Left ventricle myocardium inferior (tissue), 1 donor: ENCODE measurements around the gene VAX1. TPM values are rescaled to one million over a fixed set of nuclear protein-coding genes. Genes with fewer than 3 reads are reported as not detected.

Source experiments
- DNase-seq: peaks from one replicate; pipeline ENCODE4 v3.0.0-alpha.2; 2020
- H3K27ac ChIP-seq: fragments of 200-600 bp; replicated peaks from 2 replicates; pipeline ENCODE4 v1.8.0; 2021
- H3K27me3 ChIP-seq: fragments of 200-600 bp; 2 replicates; pipeline ENCODE4 v1.8.0; 2021; ENCODE audit warnings: low read depth
- H3K36me3 ChIP-seq: fragments of 200-600 bp; 2 replicates; pipeline ENCODE4 v1.8.0; 2021
- H3K4me1 ChIP-seq: fragments of 200-600 bp; 2 replicates; pipeline ENCODE4 v1.8.0; 2021
- H3K4me3 ChIP-seq: fragments of 200-600 bp; 2 replicates; pipeline ENCODE4 v1.8.0; 2021; ENCODE audit warnings: mild to moderate bottlenecking, moderate library complexity
- H3K9me3 ChIP-seq: fragments of 200-600 bp; replicated peaks from 2 replicates; pipeline ENCODE4 v1.8.0; 2021
- intact Hi-C: fragments of 100-400 bp; cut with micrococcal nuclease; formaldehyde crosslinking; loops from one replicate; pipeline ENCODE4 v1.11.0; 2022
- total RNA-seq: library from RNA; stranded (reverse); fragmentation: NEBNext Ultra II Directional; extraction: Animal tissue kit (Norgen Biotek cat#: 25700); gene quantifications from one replicate; pipeline ENCODE4 v1.2.1, GENCODE V29; 2021
- TF ChIP-seq, protein P1 (sequence below): fragments of 200-600 bp; IDR thresholded peaks from 2 replicates; pipeline ENCODE4 v1.8.0; 2021; ENCODE audit warnings: antibody characterized with exemption, mild to moderate bottlenecking, borderline replicate concordance
- donor health status: DM: no; HTN: yes; CAD: no; lungs with severe emphysema.

VAX1 gene
- total RNA-seq, 1 donor from 2014 or later = not detected

- H3K27me3 ChIP-seq = peaks cover 90% of the 10 kb centered on the region
- H3K4me1 ChIP-seq = peaks cover 10% of the 10 kb centered on the region
- H3K4me3 ChIP-seq = no peak overlapping the region
- TF ChIP-seq, protein P1, sequence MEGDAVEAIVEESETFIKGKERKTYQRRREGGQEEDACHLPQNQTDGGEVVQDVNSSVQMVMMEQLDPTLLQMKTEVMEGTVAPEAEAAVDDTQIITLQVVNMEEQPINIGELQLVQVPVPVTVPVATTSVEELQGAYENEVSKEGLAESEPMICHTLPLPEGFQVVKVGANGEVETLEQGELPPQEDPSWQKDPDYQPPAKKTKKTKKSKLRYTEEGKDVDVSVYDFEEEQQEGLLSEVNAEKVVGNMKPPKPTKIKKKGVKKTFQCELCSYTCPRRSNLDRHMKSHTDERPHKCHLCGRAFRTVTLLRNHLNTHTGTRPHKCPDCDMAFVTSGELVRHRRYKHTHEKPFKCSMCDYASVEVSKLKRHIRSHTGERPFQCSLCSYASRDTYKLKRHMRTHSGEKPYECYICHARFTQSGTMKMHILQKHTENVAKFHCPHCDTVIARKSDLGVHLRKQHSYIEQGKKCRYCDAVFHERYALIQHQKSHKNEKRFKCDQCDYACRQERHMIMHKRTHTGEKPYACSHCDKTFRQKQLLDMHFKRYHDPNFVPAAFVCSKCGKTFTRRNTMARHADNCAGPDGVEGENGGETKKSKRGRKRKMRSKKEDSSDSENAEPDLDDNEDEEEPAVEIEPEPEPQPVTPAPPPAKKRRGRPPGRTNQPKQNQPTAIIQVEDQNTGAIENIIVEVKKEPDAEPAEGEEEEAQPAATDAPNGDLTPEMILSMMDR = no peak
- no peaks in the 10 kb centered on the region for H3K36me3 ChIP-seq
- DNase-seq = no peak
- intact Hi-C loops = loop anchor here (10.0 kb wide), 1 partner anchor 493 kb away; no protein-coding TSS in a partner anchor
- no peak overlapping the region for H3K27ac ChIP-seq
- H3K9me3 ChIP-seq = no peaks in the 10 kb centered on the region
Measured at GRCh38 chr10:117178190-117178589, 40.1 kb upstream of the VAX1 start.

- no peaks in the 10 kb centered on the region for H3K9me3 ChIP-seq
- DNase-seq = peak; percentile 76
- peak overlapping the region; percentile 63 for H3K4me3 ChIP-seq
- no peak overlapping the region for H3K27ac ChIP-seq
- TF ChIP-seq, protein P1 = peak; percentile 72
- no peaks in the 10 kb centered on the region for H3K36me3 ChIP-seq
- H3K27me3 ChIP-seq = peaks cover 90% of the 10 kb centered on the region
- intact Hi-C loops = loop anchor here (10.0 kb wide), 1 partner anchor 491 kb away; no protein-coding TSS in a partner anchor
- peaks cover 10% of the 10 kb centered on the region for H3K4me1 ChIP-seq
Measured at GRCh38 chr10:117175901-117176534, 37.9 kb upstream of the VAX1 start.

DNA sequence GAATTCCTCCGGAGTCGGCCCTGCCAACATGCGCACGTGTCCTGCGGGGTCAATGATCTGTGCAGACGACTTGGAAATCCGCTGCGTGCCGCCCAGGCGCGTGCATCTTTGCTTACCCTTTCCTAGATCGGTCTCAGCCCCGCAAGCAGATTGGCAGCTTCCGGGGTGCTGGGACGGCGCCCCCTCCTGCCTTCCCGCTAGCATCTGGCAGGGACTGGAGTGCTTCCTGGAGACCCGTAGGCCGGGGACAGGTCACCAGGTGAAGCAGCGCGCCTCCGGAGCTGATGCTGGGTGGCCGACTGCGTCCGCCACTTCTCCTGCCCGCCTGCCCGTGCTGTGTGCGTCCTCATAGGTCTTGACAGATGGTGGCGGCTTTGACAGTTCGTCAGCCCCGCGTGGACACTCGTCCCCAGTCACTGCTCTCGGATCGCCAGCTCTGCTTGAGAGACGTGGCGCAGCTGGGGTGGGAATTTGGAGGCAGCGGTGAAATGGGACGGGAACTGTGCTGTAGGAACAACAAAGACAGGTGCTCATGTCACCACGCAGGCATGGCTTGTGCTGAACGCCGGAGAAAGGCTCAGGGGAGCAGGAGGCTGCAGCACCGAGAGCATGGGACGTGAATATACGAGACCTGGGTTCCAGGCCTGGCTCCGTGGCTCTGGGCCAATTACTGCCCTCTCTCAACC is 37.3 kb upstream of the VAX1 start:
- Histone ChIP-seq H3K36me3 (no peaks in the 10 kb centered on the region), H3K27ac (no peak overlapping the region), H3K27me3 (peaks cover 90% of the 10 kb centered on the region), H3K4me3 (peak overlapping the region; percentile 63), H3K9me3 (no peaks in the 10 kb centered on the region), H3K4me1 (peaks cover 10% of the 10 kb centered on the region)
- TF ChIP-seq, protein P1 = peak; percentile 34
- DNase-seq = no peak
- intact Hi-C loops = loop anchor here (10.0 kb wide), 1 partner anchor 491 kb away; no protein-coding TSS in a partner anchor

- intact Hi-C loops = loop anchor here (5.0 to 10.0 kb wide), 2 partner anchors 377 to 490 kb away; no protein-coding TSS in a partner anchor
- TF ChIP-seq, protein P1 = peak; percentile 85
- H3K4me3 ChIP-seq = peak overlapping the region; percentile 63
Measured at GRCh38 chr10:117174439-117175214, 36.6 kb upstream of the VAX1 start.

GRCh38 chr10:117170244-117170643 is 32.2 kb upstream of the VAX1 start:
- DNase-seq = no peak
- Histone ChIP-seq H3K36me3 (no peaks in the 10 kb centered on the region), H3K27ac (no peak overlapping the region), H3K4me1 (peaks cover 20% of the 10 kb centered on the region), H3K4me3 (no peak overlapping the region), H3K27me3 (peaks cover 96% of the 10 kb centered on the region), H3K9me3 (no peaks in the 10 kb centered on the region)
- intact Hi-C loops = loop anchor here (5.0 to 10.0 kb wide), 2 partner anchors 373 to 485 kb away; no protein-coding TSS in a partner anchor
- TF ChIP-seq, protein P1 = no peak

More at GRCh38 chr10:117174439-117175214, 36.6 kb upstream of the VAX1 start:
- Histone ChIP-seq H3K27me3 (peaks cover 90% of the 10 kb centered on the region), H3K9me3 (no peaks in the 10 kb centered on the region), H3K36me3 (no peaks in the 10 kb centered on the region), H3K27ac (no peak overlapping the region), H3K4me1 (peaks cover 10% of the 10 kb centered on the region)
- peak; percentile 60 for DNase-seq
